ENCODE data around the gene PTGR2.
"Not testable (repeated sequence)": the region's sequence is repeated elsewhere in the genome, so short reads cannot be mapped to it uniquely, and the experiment has no call there.

PTGR2 gene

DNA sequence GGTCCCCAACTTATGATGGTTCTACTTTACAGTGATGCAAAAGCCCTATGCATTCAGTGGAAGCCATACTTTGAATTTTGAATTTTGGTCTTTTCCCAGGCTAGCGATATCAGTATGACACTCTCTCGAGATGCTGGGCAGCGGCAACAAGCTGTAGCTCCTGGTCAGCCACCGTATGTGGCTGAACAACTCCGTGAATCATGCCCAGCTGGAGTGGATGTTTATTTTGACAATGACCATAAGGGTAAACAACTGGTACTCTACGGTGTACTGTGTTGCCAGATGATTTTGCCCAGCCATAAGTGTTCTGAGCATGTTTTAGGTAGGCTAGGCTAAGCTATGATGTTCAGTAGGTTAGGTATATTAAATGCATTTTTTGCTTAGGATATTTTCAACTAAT is 26.8 kb downstream of the PTGR2 start:
- H3K4me3 ChIP-seq (ENCODE audit: low read depth, low read length), result no peak overlapping the region
- DNase-seq (ENCODE audit: low read depth), result no peak

DNA sequence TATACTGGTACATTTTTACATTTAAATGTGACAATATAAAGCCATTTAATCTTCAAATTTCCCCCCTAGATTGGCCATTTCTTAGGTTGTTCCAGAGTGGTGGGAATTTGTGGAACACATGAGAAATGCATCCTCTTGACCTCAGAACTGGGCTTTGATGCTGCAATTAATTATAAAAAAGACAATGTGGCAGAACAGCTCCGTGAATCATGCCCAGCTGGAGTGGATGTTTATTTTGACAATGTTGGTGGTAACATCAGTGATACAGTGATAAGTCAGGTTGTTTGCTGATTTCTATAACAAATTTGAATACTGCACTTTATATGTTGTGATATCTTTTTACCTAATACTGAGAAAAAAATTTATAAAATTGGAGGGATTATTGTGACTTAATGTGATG is 27.4 kb downstream of the PTGR2 start:
- no peak overlapping the region for H3K4me3 ChIP-seq (ENCODE audit: low read depth, low read length)
- no peak for DNase-seq (ENCODE audit: low read depth)

DNA sequence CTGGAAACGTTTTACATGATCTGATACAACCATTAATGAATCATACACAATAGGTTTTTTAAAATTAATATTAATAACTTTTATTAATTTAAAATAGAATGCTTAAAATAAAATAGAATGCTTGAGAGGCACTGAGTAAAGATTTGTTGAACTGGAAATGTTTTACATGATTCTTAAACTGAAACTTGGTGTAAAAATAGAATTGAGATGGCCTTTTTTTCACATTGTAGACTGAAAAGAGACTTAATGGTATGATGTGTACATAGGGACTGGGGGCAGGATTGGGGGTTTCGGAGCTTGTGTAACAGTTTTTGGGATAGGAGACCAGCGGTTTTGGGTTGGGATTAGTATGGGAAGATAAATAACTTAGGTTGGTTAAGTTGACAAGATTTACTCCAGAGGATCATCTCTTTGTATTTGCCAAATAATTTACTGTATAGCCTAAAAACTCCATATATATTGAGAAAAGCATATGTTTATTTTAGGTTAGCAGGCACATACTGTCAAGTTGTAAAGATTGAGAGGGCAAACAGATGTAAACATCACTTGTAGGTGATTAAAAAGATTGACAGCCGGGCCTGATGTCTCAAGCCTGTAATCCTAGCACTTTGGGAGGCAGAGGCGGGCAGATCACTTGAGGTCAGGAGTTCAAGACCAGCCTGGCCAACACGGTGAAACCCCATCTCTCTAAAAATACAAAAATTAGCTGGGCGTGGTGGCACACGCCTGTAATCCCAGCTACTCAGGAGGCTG is 33.0 kb downstream of the PTGR2 start:
- DNase-seq (ENCODE audit: low read depth), result no peak

DNA sequence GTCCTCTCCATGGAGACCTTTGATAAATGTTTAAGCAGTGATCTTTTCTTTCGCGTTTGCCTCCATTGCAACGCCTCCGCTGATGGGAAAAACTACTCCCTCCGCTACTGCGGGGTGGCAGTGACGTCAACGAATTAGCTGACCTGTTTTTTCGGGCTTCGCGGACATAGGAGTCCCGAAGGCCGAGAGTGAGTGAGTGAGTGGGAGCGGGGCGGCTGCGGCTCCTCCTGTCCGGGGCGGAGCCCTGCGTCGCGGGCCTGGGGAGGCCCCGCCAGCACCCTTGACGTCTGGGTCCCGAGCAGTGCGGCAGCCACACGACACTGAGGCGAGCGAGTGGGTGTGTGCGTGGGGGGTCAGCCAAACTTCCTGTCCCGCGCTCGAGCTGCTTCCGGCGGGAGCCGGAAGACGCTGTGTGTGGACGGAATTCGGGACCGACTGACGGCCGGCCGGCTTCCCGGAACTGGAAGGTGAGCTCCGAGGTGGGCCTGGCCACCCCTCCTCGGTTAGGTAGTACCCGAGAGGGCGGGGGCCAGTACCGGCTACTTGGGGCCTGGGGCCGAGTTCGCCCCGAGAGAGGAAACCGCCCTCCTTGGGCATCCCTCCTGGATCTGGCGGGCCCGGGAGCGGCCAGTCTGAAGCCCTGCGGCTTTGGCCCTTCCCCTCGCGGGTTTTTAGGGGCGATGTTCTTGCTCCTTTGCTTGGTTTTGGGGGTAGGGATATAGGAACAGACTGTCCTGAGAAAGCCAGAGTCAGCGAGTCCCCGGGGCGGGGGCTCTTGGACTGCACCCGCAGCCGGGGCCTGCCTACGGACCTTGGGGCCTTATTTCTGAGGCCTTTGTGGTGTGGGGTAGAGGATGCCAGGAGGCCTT is 35.1 kb downstream of the PTGR2 start, which contains the start of gene ZNF410:
Gene ZNF410 (plus strand): TSS at position 411 of the 869 bp plus-strand sequence. CDS start 5,317 bp downstream, outside the sequence.
- DNase-seq (ENCODE audit: low read depth), result peak; percentile 94
- H3K4me3 ChIP-seq (ENCODE audit: low read depth, low read length), result peak within 1 kb of the TSS; percentile 73

More for the DNA sequence above, 33.0 kb downstream of the PTGR2 start:
- no peak overlapping the region for H3K4me3 ChIP-seq (ENCODE audit: low read depth, low read length)

DNA sequence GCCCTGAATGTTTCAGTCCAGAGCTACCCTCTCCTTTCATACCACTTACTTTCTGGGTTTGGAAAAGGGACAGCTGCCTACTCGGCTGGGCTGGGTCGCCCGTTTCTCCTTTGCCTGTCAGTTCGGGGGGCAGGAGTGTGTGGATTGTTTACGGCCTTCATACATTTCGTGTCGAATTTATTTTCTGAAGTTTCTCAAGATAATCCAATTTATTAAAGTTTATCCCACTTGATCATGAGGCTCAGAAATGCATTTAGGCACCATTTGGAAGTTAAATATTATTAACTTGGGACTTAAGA is 35.6 kb downstream of the PTGR2 start:
- peak overlapping the region; percentile 73 for H3K4me3 ChIP-seq (ENCODE audit: low read depth, low read length)
- DNase-seq (ENCODE audit: low read depth), result no peak

DNA sequence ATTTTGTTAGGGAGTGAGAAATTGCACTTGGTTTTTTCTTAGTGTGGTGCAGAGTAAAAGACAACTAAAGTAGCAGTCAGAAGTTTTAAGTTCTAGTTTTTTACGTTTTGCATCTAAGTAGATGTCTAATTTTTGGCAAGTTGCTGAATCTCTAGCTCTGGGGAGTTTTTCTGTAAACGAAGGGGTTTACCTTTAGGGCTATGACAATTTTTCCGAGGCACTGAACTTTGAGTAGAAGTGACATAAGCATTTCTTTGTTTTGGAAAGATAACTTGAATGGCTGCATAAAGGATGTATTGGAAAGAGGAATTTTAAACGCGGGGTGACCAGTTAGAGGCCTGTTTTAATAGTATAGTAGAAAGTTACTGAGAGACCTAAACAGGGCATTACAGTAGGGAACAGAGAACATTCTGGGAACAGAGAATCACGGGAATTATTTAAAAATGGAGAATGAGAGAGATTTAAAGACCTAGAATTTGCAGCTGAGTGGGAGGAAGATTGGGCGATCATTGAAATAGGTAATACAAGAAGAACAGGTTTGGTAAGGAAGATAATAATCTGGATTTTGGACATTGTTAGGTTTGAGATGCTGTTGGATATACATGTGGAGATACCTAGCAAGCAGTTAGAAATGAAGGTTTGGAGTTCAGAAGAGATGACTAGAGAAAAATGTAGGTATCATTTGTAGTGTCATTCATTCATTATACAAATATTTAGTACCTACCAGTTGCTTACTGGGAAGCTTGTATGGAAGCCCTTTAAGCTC is 36.2 kb downstream of the PTGR2 start:
- H3K4me3 ChIP-seq (ENCODE audit: low read depth, low read length), result peak overlapping the region; percentile 73
- no peak for DNase-seq (ENCODE audit: low read depth)

DNA sequence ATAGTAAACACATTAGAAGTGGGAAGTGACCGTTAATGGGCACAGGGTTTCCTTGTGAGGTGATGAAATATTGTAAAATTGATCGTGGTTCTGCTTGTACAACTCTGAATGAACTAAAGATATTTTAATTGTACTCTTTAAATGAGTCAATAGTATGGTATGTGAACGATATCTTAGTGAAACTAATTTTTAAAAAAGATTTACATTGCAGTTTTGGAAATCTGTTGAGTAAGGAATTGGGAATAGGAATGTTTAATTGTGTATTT is 36.8 kb downstream of the PTGR2 start:
- DNase-seq (ENCODE audit: low read depth), result no peak
- peak overlapping the region; percentile 73 for H3K4me3 ChIP-seq (ENCODE audit: low read depth, low read length)

DNA sequence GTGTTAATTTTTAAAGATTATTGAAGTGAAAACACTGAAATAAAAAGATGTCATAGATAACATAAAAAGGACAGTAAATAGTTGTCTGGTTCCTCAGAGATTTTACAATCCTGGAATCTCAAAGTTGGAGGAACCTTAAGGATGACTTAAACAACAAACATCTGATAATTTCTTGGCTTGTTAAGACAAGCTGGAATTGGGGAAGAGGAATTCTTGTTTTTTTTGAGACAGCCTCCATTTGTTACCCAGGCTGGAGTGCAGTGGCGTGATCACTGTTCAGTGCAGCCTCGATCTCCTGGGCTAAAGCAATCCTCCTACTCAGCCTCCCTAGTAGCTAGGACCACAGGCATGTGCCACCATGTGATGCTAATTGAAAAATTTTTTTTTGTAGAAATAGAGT is 37.3 kb downstream of the PTGR2 start:
- no peak overlapping the region for H3K4me3 ChIP-seq (ENCODE audit: low read depth, low read length)
- no peak for DNase-seq (ENCODE audit: low read depth)

DNA sequence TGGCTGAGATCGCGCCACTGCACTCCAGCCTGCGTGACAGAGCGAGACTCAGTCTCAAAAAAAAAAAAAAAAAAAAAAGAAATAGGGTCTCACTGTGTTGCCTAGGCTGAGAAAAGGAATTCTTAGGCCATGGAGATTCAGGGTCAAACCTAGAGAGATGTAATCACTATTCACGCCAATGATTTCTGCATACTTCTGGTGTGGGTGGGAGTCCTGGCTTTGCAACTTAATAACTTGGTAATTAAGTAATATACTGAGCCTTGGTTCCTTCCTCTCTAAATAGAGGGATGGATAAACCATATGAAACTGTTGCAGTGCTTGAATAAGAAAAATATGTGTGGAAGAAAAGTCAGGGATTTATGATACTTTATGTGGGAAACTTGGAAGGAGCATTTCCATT is 37.7 kb downstream of the PTGR2 start:
- H3K4me3 ChIP-seq (ENCODE audit: low read depth, low read length), result no peak overlapping the region

DNA sequence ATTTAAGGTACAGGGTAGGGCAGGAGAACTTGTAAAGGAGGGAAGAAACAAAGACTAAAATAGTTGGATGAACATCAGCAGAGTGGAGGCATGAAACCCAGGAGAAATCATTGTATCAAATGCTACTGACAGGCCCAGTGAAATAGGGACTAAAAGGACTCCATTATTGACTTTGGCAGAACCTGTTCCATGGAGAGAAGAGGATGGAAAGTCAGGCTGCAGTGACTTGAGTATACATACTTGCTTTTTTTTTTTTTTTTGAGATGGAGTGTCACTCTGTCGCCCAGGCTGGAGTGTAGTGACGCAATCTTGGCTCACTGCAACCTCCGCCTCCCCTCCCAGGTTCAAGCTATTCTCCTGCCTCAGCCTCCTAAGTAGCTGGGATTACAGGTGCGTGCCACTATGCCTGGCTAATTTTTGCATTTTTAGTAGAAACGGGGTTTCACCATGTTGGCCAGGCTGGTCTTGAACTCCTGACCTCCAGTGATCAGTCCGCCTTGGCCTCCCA is 42.6 kb downstream of the PTGR2 start:
- not testable (repeated sequence) for DNase-seq (ENCODE audit: low read depth); H3K4me3 ChIP-seq (ENCODE audit: low read depth, low read length)

More for the DNA sequence above, 37.7 kb downstream of the PTGR2 start:
- no peak for DNase-seq (ENCODE audit: low read depth)

DNA sequence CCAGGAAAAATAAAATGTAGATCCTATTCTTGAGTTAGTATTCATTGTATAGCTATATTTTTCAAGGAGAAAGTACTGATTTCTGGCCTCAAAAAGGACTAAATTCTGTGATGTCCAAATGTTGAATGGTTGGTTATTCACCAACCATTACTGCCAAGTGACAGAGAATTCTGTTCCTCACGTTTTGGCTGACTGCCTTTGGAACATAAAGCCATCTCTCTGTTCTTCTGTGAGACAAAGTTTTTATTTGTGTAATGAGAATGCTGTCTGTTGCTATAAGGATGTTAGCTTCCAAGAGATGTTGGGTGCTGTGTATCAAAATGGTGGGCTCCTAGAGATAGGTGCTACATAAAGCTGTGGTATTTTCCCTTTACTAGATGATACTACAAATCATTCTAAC is 44.3 kb downstream of the PTGR2 start:
- no peak for DNase-seq (ENCODE audit: low read depth)
- H3K4me3 ChIP-seq (ENCODE audit: low read depth, low read length), result no peak overlapping the region

DNA sequence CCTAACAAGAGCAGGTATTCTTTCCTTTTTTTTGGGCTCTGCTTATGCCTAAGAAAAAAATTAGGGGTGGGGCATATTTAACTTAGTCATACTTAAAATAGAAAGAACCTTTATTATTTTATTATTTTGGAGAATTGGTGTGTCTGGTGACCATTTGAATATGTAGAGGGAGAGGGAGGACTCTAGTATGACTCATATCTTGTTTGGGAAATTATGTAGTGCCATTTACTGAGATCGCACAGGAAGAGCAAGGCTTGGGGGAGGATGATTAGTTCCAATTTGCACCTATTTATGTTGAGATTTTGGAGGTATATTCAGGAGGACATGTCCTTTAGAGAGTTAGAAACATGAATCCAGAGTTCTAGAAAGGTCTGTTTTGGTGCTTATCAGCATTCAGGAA is 44.9 kb downstream of the PTGR2 start:
- no peak overlapping the region for H3K4me3 ChIP-seq (ENCODE audit: low read depth, low read length)
- no peak for DNase-seq (ENCODE audit: low read depth)

DNA sequence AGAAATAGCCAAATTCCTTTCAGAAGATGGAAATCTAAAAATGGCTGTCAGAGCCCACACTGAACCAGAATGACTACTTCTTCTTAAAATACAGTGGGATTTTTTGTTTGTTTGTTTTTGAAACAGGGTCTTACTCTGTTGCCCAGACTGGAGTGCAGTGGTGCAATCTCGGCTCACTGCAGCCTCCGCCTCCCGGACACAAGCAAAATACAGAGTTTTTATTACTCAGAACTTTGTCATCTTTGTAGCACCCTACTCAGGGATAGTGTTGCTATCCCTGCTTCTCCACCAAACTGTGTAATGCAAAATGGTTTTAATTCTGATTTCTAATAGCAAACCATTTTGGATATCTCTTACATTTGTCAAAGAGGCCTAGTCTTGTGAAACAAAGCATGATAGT is 51.4 kb downstream of the PTGR2 start:
- DNase-seq (ENCODE audit: low read depth), result no peak
- no peak overlapping the region for H3K4me3 ChIP-seq (ENCODE audit: low read depth, low read length)

DNA sequence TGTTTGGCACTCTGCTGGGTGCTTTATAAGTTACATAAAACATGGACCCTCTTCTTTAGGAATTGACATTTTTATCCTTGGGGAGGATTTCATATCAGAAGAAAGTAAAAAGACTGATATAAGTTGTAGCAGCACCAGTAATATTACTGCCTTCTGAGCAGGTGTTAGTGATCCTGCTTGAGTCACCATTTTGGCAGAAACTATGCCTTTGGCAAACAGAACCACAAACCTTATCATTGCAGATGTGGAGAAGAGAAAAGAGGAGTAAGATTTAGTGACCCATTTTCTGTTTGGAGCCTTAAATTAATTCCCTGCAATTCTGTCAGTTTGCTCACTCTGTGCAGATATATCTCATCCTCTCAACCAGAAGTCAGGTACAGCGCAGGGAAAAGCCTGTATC is 58.0 kb downstream of the PTGR2 start:
- no peak for DNase-seq (ENCODE audit: low read depth)
- H3K4me3 ChIP-seq (ENCODE audit: low read depth, low read length), result no peak overlapping the region

DNA sequence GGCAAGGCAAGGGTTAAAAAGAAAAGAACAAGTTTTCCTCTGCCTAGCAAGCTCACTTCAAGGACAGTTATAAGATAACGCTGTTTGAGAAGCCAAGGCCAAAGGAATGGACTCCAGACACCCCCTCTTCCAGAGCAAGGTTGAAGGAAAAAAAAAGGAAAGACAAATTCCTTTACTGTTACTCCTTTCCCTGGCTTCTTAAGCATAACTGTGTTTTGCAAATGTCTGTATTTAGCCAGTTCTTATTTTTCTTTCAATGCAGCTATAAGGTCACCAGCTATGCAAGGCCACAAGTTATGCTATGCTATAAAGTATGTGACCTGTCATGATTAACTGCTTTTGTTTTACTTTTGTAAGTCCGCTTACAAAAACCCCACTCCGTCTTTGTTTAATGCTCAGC is 61.6 kb downstream of the PTGR2 start:
- no peak for DNase-seq (ENCODE audit: low read depth)
- no peak overlapping the region for H3K4me3 ChIP-seq (ENCODE audit: low read depth, low read length)

DNA sequence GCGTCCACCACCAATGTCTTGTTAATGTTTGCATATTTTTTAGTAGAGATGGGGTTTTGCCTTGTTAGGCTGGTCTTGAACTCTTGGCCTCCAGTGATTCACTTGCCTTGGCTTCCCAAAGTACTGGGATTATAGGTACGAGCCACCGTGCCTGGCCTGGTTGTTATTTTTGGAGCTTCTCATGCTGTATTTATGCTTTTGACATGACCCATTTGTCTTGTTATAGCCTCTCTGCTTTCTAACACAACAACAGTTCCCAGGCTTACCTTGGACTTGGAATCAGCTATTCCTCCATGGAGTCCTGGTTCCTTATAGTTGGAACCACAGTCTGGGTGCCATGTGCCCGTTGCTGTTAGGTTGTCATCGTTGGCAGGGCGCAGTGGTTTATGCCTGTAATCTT is 64.7 kb downstream of the PTGR2 start:
- DNase-seq (ENCODE audit: low read depth), result no peak
- H3K4me3 ChIP-seq (ENCODE audit: low read depth, low read length), result no peak overlapping the region

DNA sequence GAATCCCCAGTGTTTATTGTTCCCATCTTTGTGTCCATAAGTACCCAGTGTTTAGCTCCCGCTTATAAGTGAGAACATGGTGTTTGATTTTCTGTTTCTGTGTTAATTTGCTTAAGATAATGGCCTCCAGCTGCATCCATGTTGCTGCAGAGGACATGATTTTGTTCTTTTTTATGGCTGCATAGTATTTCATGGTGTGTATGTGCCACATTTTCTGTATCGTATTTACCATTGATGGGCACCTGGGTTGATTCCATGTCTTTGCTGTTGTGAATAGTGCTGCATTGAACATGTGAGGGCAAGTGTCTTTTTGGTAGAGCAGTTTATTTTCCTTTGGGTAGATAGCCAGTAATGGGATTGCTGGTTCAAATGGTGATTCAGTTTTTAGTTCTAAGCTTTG is 67.8 kb downstream of the PTGR2 start:
- DNase-seq (ENCODE audit: low read depth); H3K4me3 ChIP-seq (ENCODE audit: low read depth, low read length): not testable (repeated sequence)

DNA sequence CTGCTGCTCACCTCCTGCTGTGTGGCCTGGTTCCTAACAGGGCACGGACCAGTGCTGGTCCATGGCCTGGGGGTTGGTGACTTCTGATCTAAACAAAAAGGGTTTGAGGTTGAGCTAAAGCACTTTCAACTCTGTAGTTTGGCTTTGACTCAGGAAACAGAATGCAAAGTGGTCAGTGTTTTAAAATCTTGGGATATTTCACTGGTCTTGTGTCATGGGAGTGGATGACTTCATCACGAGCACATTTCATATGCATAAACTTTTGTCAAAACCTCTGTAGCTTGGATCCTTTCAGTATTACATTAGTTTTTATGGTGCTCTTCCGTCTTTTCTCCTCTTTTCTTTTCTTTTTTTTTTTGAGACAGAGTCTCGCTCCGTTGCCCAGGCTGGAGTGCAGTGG is 72.7 kb downstream of the PTGR2 start:
- no peak for DNase-seq (ENCODE audit: low read depth)
- no peak overlapping the region for H3K4me3 ChIP-seq (ENCODE audit: low read depth, low read length)
